Stimulated activated naive CD4-positive, alpha-beta T cell treated with Interleukin-2 at 50 U/mL for 16 hours (primary cell): ENCODE results near the gene WDR5B.
A peak's percentile ranks its signal among the peaks of the same experiment; 100 is the strongest.

Experiments used
- DNase-seq: peaks from one replicate; lab custom pipeline; 2025; lab: John Stamatoyannopoulos, UW

Gene WDR5B

DNA sequence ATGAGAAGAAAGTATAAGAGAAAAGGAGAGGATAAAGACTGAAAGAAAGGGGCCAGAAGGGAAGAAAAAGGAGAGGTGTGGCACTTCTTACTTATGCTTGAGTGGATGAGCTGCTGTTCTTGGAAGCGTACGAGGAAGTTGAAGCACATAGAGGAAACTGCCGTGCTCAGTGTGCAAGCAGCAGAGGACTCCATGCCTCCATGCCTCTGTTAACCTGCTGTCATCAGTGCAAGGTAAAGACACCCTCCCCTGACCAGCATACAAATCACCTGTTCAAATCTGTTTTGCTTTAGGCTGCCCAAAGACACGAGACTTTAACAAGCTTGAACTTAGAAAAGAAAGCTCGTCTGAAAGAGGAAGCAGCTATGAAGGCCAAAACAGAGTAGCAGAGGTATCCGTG lies 6.4 kb downstream of the WDR5B start:
- DNase-seq = no peak

DNA sequence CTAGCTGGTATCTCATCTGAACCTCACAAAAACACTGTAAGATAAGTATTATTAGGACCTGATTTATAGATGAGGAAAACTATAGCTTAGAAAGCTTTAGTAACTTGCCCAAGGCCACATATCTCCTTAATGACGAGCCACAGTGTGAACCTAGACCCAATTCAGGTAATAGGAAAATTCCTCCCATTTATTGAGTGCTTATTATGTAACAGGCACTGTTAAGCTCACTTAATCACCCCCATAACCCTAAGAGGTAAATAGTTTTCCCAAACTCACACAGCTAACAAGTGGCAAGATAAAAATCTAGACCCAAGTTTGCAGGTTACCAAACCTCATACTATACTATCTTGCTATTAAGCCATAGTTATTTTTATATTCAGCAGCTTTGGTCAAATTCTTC lies 7.9 kb downstream of the WDR5B start:
- no peak for DNase-seq

DNA sequence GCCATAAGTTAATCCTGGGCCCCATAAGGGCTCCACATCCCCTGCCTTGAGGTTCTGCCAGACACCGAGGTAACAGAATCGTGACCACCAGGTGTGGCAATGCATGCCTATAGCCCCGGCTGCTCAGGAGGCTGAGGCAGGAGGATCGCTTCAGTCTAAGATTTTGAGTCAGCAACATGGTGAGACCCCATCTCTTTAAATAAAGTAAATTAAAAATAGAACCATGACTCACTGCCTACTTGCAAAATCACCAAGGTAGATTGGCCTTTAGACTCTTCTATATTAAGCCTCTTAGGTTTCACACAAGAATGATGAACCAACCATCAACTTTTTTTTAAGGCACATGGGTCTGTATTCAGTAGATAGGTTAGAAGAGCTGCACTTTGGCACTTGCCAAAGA lies 9.7 kb downstream of the WDR5B start:
- no peak for DNase-seq

DNA sequence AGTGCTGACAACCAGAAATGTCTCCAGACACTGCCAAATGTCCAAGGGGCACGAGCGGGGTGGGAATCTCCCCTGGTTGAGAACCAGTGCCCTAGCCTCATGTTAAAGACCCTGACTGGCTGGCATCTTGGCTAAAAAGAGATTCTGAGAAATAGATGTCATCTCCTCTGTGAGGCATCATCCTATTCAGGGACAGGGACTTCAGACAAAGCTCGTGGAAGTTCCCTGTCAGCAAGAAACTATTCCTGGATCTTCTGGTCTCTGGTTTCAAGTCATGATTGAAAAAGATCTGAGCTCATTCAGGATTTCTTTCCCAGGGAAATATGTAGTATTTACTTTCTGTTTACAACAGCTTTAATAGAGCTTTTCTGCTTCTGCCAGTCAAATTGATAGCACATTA lies 10.8 kb downstream of the WDR5B start:
- no peak for DNase-seq

DNA sequence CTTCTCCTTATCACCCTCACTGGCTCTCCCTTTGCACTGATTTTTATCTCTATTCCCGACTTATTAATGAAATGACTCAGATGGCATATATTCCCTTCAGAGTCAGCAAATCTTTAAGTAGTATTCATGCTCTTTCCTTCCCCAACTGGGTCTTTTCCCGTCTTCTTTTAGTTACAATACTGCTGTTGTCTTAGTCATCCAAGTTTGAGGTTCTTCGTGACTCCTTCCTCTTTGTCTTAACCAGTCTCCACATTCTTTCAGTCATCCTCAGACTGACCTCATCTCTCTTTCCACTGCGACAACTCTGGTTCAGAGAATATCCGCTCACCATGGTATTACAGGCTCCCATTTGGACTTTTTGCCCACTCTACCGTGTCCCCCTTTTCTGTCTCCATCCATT lies 12.4 kb downstream of the WDR5B start:
- DNase-seq = no peak

DNA sequence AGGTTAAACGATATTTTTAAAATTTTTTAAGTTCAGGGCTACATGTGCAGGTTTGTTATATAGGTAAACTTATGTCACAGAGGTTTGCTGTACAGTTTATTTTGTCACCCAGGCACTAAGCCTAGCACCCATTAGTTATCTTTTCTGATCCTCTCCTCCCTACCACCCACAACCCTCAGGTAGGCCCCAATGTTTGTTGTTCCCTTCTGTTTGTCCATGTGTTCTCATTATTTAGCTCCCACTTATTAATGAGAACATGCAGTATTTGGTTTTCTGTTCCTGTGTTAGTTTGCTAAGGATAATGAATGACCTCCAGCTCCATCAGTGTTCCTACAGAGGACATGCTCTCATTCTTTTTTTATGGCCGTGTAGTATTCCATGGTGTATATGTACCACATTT lies 16.9 kb downstream of the WDR5B start:
- DNase-seq = no peak

DNA sequence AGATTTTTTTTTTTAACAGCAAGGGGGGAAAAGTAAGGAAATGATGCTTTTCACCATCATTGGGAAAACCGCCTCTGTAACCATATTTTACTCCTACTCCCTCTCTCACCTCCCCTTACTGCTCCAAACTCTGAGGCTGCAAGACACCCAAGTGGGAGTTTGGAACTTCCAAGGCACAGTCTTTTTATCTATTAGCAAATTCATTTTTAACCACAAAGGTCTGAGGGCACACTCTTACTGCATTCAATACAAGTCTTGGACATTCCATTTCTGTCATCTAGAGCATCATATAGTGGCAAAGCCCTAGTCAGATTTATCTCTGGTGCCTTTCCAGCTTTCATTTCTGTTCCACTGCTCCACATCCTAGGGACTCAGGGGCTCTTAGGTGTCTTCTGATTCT lies 18.7 kb downstream of the WDR5B start:
- DNase-seq = no peak

DNA sequence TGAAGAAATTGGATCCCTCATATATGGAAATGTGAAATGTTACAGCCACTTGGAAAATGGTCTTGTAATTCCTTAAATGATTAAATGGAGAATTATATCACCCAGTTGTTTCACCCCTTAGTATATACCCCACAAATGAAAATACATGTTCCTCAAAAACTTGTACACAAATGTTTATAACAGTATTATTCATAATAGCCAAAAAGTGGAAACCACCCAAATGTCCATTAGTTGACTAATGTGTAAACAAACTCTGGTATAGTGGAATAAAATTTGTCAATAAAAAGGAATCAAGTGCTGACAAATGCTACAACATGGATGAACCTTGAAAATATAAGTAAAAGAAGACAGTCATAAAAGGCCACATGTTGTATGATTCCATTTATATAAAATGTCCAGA lies 19.4 kb downstream of the WDR5B start:
- DNase-seq = no peak

- DNase-seq = no peak
These were observed 20.3 kb downstream of the WDR5B start for GRCh38 chr3:122395582-122395981.

DNA sequence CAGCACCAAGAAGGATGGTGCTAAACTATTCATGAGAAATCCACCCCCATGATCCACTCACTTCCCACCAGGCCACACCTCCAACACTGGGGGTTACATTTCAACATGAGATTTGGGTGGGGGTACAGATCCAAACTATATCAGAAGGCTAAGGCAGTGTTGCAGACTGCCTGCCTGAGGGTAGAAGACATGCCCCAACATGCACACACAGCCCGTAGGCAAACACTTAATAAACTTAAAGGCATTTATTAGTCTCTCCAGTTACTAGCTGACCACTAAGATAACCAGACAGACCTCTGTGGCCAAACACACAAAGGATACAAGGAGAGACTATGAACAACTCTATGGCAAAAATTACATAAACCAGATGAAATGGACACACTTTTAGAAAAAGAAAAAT lies 21.7 kb downstream of the WDR5B start:
- no peak for DNase-seq

DNA sequence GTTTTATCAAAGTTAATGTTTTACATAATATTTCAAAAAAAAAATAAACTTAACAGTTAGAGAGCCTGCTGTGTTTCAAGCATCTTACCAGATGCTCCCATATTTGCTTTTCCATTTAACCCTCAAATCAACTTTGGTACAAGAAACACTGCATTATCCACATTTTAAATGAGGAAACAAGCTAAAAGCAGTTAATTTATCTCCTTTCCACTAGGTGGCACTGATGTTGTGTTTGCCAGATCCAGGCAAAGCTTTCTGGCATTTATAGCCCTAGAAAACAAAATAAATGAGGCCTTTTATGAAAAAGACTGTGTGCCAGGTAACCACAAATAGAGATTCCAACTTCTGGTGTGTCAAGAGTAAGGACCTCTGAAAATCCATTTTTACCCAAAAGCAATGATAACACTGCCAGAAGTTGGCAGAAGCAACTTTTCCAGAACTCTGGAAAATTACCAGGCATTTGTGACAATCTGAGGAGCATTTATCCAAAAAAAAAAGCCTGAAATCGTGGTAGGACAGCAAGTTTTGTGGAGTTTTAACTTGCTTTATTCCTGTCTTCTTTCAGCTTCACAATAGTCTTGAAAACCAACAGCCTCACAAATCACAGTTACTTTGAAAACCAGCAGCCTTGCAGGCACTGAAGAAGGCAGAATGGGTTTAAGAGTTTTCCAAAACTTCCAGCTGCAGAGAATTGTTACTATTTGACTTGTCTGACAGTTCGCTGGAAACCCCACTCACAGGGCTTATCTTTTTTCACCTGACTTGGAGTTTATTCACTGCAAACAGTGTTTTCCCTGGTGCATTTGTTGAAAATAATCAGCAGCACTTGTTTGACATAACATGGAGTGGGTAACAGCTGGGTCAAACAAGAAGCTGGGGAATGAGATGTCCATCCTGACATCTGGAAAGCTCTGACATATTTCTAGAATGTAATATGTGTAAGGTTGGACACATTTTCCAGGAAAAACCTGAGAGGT lies 22.7 kb downstream of the WDR5B start:
- no peak for DNase-seq

- no peak for DNase-seq
These were observed 24.0 kb downstream of the WDR5B start for GRCh38 chr3:122391681-122392446.

- no peak for DNase-seq
These were observed 25.2 kb downstream of the WDR5B start for GRCh38 chr3:122390665-122391064.

DNA sequence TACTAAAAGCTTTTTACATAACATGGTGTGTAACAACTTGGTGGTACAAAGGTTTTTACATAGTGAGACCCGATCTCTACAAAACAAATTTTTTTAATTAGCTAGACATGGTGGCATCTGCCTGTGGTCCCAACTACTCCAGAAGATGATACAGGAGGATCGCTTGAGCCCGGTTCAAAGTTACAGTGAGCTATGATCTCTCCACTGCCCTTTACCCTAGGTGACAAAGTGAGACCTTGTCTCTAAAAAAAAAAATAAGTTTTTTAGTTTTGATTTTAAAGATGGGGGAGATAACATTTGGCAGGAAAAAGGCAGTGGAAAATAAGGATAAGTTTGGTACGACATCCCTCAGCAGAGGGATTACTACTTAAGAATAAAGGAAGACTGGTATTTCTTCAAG lies 26.0 kb downstream of the WDR5B start:
- DNase-seq = no peak

GRCh38 chr3:122389197-122389596 lies 26.7 kb downstream of the WDR5B start:
- no peak for DNase-seq

- no peak for DNase-seq
These were observed 28.2 kb downstream of the WDR5B start for GRCh38 chr3:122387709-122388108.

- peak; percentile 90 for DNase-seq
These were observed 31.8 kb downstream of the WDR5B start, which contains the start of gene FAM162A for GRCh38 chr3:122383771-122384697. TSS of gene FAM162A (plus strand) at chr3:122384182. CDS start at chr3:122384266, 84 bp downstream.

- peak; percentile 85 for DNase-seq
These were observed 32.8 kb downstream of the WDR5B start, which contains the start of gene MIX23 for GRCh38 chr3:122382888-122383666. TSS of gene MIX23 (minus strand) at chr3:122383231. CDS start at chr3:122383224, 7 bp downstream.

GRCh38 chr3:122377975-122378374 lies 37.9 kb downstream of the WDR5B start:
- no peak for DNase-seq

DNA sequence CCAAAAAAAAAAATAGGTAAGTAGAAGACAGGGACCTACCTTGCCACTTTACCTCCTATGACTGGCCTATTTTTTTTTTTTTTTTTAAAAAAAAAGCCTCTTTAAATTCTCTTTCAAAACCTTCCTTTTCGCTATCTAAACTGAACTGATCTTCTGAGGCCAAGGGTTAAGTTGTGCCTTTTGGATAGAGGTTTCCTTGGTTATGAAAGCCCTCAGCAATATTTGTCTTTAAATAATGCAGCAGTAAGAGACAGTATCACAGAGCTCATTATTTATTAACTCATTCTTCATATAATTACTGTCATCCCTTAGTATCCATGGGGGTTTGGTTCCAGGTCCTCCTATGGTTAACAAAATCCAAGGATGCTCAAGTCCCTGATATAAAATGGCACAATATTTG lies 41.8 kb downstream of the WDR5B start:
- no peak for DNase-seq

DNA sequence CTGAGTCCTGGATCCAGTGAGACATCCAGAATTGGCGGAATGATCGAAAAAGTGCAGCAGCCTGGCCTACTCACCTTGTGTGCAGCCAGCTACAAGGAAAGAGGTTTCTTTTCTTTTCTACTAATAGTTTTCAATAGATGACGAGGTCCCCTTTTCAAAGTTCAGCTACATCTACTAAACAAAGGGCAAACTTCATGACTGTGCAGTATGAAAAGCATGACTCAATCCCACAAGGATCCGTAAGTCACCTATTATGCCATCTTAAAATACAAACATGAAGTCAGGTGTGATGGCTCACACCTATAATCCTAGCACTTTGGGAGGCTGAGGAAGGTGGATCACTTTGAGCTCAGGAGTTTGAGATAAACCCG lies 49.5 kb downstream of the WDR5B start:
- no peak for DNase-seq
